ENCODE measurements around the gene BEND6. TPM values are rescaled to one million over a fixed set of nuclear protein-coding genes. Genes with fewer than 3 reads are reported as not detected.

Gene BEND6
- polyA plus RNA-seq, 1 donor (not counting 4 experiments of a cell fraction or from before 2014, with no cell fraction given), result 1.0 TPM

GRCh38 chr6:57075092-57075491 is 120.2 kb downstream of the BEND6 start:
- FAIRE-seq (no peak), DNase-seq (ENCODE audit: low read depth, low spot score) (no peak)
- Histone ChIP-seq H3K9me3 (ENCODE audit: control insufficient read depth, low read depth, low read length) (no peaks in the 10 kb centered on the region), H3K4me3 (ENCODE audit: control insufficient read depth in 2 of 3, extremely low read depth in 1 of 3, insufficient read depth in 2 of 3, low read depth in 1 of 3, low read length in 3 of 3) (no peak overlapping the region), H3K4me1 (ENCODE audit: control insufficient read depth, extremely low read depth, insufficient read depth, low read length) (no peaks in the 10 kb centered on the region), H3K9me1 (ENCODE audit: control insufficient read depth, extremely low read depth, insufficient read depth, low read length) (no peaks in the 10 kb centered on the region), H3K36me3 (ENCODE audit: control insufficient read depth in 2 of 2, extremely low read depth in 1 of 2, insufficient read depth in 2 of 2, low read length in 2 of 2) (no peaks in the 10 kb centered on the region), H4K20me1 (ENCODE audit: control insufficient read depth, extremely low read depth, insufficient read depth, low read length) (no peaks in the 10 kb centered on the region), H2AFZ (ENCODE audit: control insufficient read depth, low read length) (no peak overlapping the region), H3K27me3 (ENCODE audit: control insufficient read depth, extremely low read depth, insufficient read depth, low read length) (no peaks in the 10 kb centered on the region), H3K27ac (ENCODE audit: control insufficient read depth, insufficient read depth, low read length) (no peak overlapping the region), H3K79me2 (ENCODE audit: control insufficient read depth, insufficient read depth, low read length) (no peaks in the 10 kb centered on the region), H3K4me2 (ENCODE audit: control insufficient read depth, extremely low read depth, insufficient read depth, low read depth, low read length) (no peak overlapping the region), H3K9ac (ENCODE audit: control insufficient read depth, extremely low read depth, insufficient read depth, low read length) (no peak overlapping the region)
- dilution Hi-C loops (cut with MboI; ENCODE audit: extremely low pct_ligation_motif_present, low sequenced_read_pairs), result no loop called here
- TF ChIP-seq CTCF (optimal IDR thresholded peaks at IDR 0.05 in 1 of 3, IDR thresholded peaks at IDR 0.05 in 1 of 3, conservative IDR thresholded peaks at IDR 0.05 in 1 of 3; ENCODE audit: extremely low read depth in 1 of 3, insufficient read depth in 2 of 3, low read length in 3 of 3) (no peak), EZH2 (IDR thresholded peaks at IDR 0.05; ENCODE audit: low read length) (no peak)

Small RNA genes within 50 kb of the gene (small RNA-seq; reads per million reads assigned to genes)
- 0 reads per million in 3 experiments for gene FTH1P15 (ENCODE audit: insufficient read length in 3 of 3, low read depth in 3 of 3, low replicate concordance in 1 of 3)
- 0 reads per million in 3 experiments for gene RNU6-626P (ENCODE audit: insufficient read length in 3 of 3, low read depth in 3 of 3, low replicate concordance in 1 of 3)

Other genes starting within 250 kb of the BEND6 start
- gene KIAA1586, start 91.6 kb downstream of the BEND6 start, polyA plus RNA-seq, result 3.0 to 8.2 TPM (median 3.7 TPM) in 3 replicates
- 22.1 to 32.1 TPM (median 26.1 TPM) in 3 replicates for gene ZNF451, start 135.1 kb downstream of the BEND6 start, polyA plus RNA-seq
- gene BAG2, start 217.2 kb downstream of the BEND6 start, polyA plus RNA-seq, result 0.89 to 1.6 TPM (median 1.1 TPM) in 3 replicates

Measured in keratinocyte (primary cell).